ENCODE results near the gene PDCD2L. TPM values are rescaled to one million over a fixed set of nuclear protein-coding genes. Genes with fewer than 3 reads are reported as not detected.

The PDCD2L gene, protein sequence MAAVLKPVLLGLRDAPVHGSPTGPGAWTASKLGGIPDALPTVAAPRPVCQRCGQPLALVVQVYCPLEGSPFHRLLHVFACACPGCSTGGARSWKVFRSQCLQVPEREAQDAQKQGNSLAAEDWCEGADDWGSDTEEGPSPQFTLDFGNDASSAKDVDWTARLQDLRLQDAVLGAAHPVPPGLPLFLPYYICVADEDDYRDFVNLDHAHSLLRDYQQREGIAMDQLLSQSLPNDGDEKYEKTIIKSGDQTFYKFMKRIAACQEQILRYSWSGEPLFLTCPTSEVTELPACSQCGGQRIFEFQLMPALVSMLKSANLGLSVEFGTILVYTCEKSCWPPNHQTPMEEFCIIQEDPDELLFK
- total RNA-seq (2013; cell fraction: nucleolus; rRNA removed), result 19.9 and 25.0 TPM in 2 replicates
- total RNA-seq (2014; rRNA removed), result 34.3 and 36.5 TPM in 2 replicates
- total RNA-seq (2014; rRNA removed; fragmentation: Illumina TruSeq; extraction: Trizol), result 27.0 and 31.0 TPM in 2 replicates
- 28.0 and 29.9 TPM in 2 replicates for total RNA-seq (2021)
- polyA plus RNA-seq (2011; ENCODE audit: low read depth), result 14.1 TPM
- 41.3 and 47.9 TPM in 2 replicates for polyA plus RNA-seq (2011; rRNA removed)
- polyA plus RNA-seq (2011; cell fraction: cytosol; rRNA removed), result 36.8 and 44.3 TPM in 2 replicates
- polyA plus RNA-seq (2011; cell fraction: nucleus; rRNA removed), result 21.6 and 28.4 TPM in 2 replicates
- 15.9 and 18.3 TPM in 2 replicates for polyA plus RNA-seq (2012)
- 12.2 and 18.2 TPM in 2 replicates for polyA plus RNA-seq (2014; fragmentation: Illumina TruSeq; extraction: Trizol)
- polyA plus RNA-seq (2014; fragmentation: Nextera tagmentation; extraction: Ambion mirVana), result 10 to 100 TPM in 1 of 2 experiments, 1 to 10 TPM in 1; 7.2 to 19.1 TPM
- 32.2 and 32.5 TPM in 2 replicates for polyA plus RNA-seq (2014; rRNA removed)
- 10 to 100 TPM; 25.7 to 25.8 TPM for polyA plus RNA-seq (2016; fragmentation: Nextera tagmentation; extraction: Ambion mirVana)
- 32.1 and 36.2 TPM in 2 replicates for polyA minus RNA-seq (2011; rRNA and poly(A)+ RNA removed)
- 8.7 and 11.1 TPM in 2 replicates for polyA minus RNA-seq (2011; cell fraction: cytosol; rRNA and poly(A)+ RNA removed)
- polyA minus RNA-seq (2011; cell fraction: nucleus; rRNA and poly(A)+ RNA removed), result 5.7 and 10.2 TPM in 2 replicates
- percentile 59 among the genes with signal in this experiment for Bru-seq, nascent RNA
- percentile 62 among the genes with signal in this experiment for BruChase-seq, experiment 1, labeled RNA remaining after a 6-hour chase
- percentile 56 among the genes with signal in this experiment for BruChase-seq, experiment 2, labeled RNA remaining after a 2-hour chase
- long read RNA-seq, experiment 1, transcript PDCD2L-201 (7 exons, 1,171 nt), result major isoform, 24 of 26 reads
- long read RNA-seq, experiment 1, partial matches to known transcripts, result 0 of 26 reads
- long read RNA-seq, experiment 1, other reads (novel, unspliced or antisense), result 2 of 26 reads
- long read RNA-seq, experiment 2, transcript PDCD2L-201 (7 exons, 1,171 nt), result major isoform, 44 of 48 reads
- long read RNA-seq, experiment 2, partial matches to known transcripts, result 0 of 48 reads
- long read RNA-seq, experiment 2, other reads (novel, unspliced or antisense), result 4 of 48 reads

DNA sequence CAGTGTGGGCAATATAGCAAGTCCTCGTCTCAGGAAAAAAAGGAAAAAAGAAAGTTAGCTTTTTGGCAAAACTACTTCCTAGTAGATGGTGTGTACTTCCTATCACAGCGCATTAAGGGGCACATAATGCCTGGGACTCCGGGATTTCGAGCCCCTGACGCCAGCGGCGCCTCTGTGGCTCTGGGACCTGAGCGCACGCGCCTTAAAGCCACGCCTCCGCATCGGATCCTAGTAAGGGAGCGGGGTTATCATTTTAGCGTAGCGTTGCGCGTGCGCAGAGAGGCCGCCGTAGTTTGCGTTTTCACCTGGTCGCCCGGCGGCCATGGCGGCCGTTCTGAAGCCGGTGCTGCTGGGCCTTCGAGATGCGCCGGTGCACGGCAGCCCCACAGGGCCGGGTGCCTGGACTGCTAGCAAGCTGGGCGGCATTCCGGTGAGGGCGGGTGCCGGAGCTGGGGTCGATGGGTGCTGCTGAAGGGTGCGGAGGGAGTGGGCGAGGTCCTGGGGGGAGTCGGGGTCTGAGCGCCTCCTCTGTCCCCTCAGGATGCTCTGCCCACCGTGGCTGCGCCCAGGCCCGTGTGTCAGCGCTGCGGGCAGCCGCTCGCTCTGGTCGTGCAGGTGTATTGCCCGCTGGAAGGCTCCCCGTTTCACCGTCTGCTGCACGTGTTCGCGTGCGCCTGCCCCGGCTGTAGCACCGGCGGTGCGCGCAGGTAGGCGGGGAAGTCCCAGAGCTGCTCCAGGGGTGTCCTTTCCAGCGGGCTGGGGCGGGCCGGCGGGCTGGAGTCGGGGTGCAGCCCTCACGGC is at the start of gene PDCD2L:
PDCD2L (plus strand) TSS at position 291 of the 801 bp plus-strand sequence; CDS start at position 323, 32 bp downstream.
- CTCF ChIA-PET, result interaction anchor here (0.7 to 1.3 kb wide), 2 partner anchors 26 to 96 kb away, joined by 3 to 5 read pairs; no protein-coding TSS in a partner anchor
- TF ChIP-seq DPF2 (IDR thresholded peaks at IDR 0.05) (0 out of 2 replicates have a peak, but pooled peaks have one; percentile 41), ZNF24 (IDR thresholded peaks at IDR 0.05) (no peak), ZNF622 (IDR thresholded peaks at IDR 0.05) (no peak), BRCA1 (IDR thresholded peaks at IDR 0.05; ENCODE audit: low read depth, low read length) (no peak), TAF1 (IDR thresholded peaks at IDR 0.05; ENCODE audit: borderline replicate concordance, low read depth, low read length) (peak; percentile 51; the same call in 1 of the 2 replicates), BCL11A (IDR thresholded peaks at IDR 0.05; ENCODE audit: low read depth, low read length) (no peak), ASH2L (IDR thresholded peaks at IDR 0.05; ENCODE audit: borderline replicate concordance, low read depth) (peak; percentile 84; the same call in 1 of the 2 replicates)
- TF ChIP-seq, protein P1, sequence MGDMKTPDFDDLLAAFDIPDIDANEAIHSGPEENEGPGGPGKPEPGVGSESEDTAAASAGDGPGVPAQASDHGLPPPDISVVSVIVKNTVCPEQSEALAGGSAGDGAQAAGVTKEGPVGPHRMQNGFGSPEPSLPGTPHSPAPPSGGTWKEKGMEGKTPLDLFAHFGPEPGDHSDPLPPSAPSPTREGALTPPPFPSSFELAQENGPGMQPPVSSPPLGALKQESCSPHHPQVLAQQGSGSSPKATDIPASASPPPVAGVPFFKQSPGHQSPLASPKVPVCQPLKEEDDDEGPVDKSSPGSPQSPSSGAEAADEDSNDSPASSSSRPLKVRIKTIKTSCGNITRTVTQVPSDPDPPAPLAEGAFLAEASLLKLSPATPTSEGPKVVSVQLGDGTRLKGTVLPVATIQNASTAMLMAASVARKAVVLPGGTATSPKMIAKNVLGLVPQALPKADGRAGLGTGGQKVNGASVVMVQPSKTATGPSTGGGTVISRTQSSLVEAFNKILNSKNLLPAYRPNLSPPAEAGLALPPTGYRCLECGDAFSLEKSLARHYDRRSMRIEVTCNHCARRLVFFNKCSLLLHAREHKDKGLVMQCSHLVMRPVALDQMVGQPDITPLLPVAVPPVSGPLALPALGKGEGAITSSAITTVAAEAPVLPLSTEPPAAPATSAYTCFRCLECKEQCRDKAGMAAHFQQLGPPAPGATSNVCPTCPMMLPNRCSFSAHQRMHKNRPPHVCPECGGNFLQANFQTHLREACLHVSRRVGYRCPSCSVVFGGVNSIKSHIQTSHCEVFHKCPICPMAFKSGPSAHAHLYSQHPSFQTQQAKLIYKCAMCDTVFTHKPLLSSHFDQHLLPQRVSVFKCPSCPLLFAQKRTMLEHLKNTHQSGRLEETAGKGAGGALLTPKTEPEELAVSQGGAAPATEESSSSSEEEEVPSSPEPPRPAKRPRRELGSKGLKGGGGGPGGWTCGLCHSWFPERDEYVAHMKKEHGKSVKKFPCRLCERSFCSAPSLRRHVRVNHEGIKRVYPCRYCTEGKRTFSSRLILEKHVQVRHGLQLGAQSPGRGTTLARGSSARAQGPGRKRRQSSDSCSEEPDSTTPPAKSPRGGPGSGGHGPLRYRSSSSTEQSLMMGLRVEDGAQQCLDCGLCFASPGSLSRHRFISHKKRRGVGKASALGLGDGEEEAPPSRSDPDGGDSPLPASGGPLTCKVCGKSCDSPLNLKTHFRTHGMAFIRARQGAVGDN (IDR thresholded peaks at IDR 0.05), result peak; percentile 43; the same call in 1 of the 2 replicates
- TF ChIP-seq, protein P2, sequence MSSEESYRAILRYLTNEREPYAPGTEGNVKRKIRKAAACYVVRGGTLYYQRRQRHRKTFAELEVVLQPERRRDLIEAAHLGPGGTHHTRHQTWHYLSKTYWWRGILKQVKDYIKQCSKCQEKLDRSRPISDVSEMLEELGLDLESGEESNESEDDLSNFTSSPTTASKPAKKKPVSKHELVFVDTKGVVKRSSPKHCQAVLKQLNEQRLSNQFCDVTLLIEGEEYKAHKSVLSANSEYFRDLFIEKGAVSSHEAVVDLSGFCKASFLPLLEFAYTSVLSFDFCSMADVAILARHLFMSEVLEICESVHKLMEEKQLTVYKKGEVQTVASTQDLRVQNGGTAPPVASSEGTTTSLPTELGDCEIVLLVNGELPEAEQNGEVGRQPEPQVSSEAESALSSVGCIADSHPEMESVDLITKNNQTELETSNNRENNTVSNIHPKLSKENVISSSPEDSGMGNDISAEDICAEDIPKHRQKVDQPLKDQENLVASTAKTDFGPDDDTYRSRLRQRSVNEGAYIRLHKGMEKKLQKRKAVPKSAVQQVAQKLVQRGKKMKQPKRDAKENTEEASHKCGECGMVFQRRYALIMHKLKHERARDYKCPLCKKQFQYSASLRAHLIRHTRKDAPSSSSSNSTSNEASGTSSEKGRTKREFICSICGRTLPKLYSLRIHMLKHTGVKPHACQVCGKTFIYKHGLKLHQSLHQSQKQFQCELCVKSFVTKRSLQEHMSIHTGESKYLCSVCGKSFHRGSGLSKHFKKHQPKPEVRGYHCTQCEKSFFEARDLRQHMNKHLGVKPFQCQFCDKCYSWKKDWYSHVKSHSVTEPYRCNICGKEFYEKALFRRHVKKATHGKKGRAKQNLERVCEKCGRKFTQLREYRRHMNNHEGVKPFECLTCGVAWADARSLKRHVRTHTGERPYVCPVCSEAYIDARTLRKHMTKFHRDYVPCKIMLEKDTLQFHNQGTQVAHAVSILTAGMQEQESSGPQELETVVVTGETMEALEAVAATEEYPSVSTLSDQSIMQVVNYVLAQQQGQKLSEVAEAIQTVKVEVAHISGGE (CRISPR knock-in tag; IDR thresholded peaks at IDR 0.05), result no peak

More for the DNA sequence above, at the start of gene PDCD2L:
- RAD21 ChIA-PET (ENCODE audit: unreplicated experiment), result no interaction called here
- H3K4me1 ChIP-seq (ENCODE audit: control insufficient read depth, insufficient read depth, low read length), result peaks cover 10% of the 10 kb centered on the region
- SMC1A ChIA-PET (ENCODE audit: uncharacterized antibody, unreplicated experiment), result no interaction called here
- H3K4me3 ChIP-seq, result peak within 1 kb of the TSS; percentile 77
- peaks cover 10 to 12% of the 10 kb centered on the region in 2 experiments; a peak in 3 of 4 replicates for H3K36me3 ChIP-seq (ENCODE audit: control insufficient read depth in 2 of 2, insufficient read depth in 2 of 2, low read length in 1 of 2)
- no peaks in the 10 kb centered on the region for H3K9me3 ChIP-seq (replicated peaks; ENCODE audit: control insufficient read depth, insufficient read depth, low read length)
- peak within 1 kb of the TSS; percentile 36; the same call in 1 of the 2 replicates for H3K27ac ChIP-seq (ENCODE audit: control insufficient read depth, insufficient read depth)
- H3K9ac ChIP-seq (ENCODE audit: control insufficient read depth, insufficient read depth, low read length), result peak within 1 kb of the TSS; percentile 70
- H3K4me2 ChIP-seq (ENCODE audit: control insufficient read depth, insufficient read depth), result peak within 1 kb of the TSS; percentile 38
- intact Hi-C loops (cut with micrococcal nuclease; ENCODE audit: unreplicated experiment), result loop anchor here (2.0 kb wide), 1 partner anchor 24 kb away; the partner anchor contains the start of gene UBA2
- H3K27me3 ChIP-seq (replicated peaks in 1 of 2; ENCODE audit: control insufficient read depth in 2 of 2, insufficient read depth in 2 of 2, low read length in 1 of 2), result no peaks in the 10 kb centered on the region
- in situ Hi-C loops (cut with MboI), result no loop called here
- BruUV-seq (replicated peaks), result TSS peak; percentile 57
- FAIRE-seq (peak; percentile 72), ATAC-seq (peak; percentile 97), DNase-seq (ENCODE audit: low read depth, low spot score) (peak; percentile 69)
- peak within 1 kb of the TSS; percentile 96 for H2AFZ ChIP-seq (ENCODE audit: control insufficient read depth, low read depth, low read length)
- under 1% methylated on average over 60 of the region's 69 CpGs for WGBS (ENCODE audit: insufficient coverage, insufficient replicate concordance, low lambda C conversion rate, missing lambda C conversion rate)
- H3K79me2 ChIP-seq (ENCODE audit: control insufficient read depth, insufficient read depth, low read length), result peaks cover 14% of the 10 kb centered on the region
- POLR2A ChIA-PET, result interaction anchor here (0.7 kb wide), 1 partner anchor 26 kb away, joined by 4 read pairs; no protein-coding TSS in a partner anchor
- no peaks in the 10 kb centered on the region for H4K20me1 ChIP-seq (ENCODE audit: control insufficient read depth, insufficient read depth)
